C4-2B (cell line): Measurements from ENCODE around the gene TGM6.

Experiments used
- H3K27ac ChIP-seq: fragments of 450-650 bp; 2 replicates; pipeline ENCODE4 v1.5.1; 2017
- CTCF ChIP-seq: fragments of 450-650 bp; conservative IDR thresholded peaks from 2 replicates; pipeline ENCODE4 v1.5.1; 2017; ENCODE audit warnings: mild to moderate bottlenecking
- ZFX ChIP-seq: fragments of 450-650 bp; IDR thresholded peaks from 2 replicates; pipeline ENCODE4 v1.6.1; 2017

The TGM6 gene

GRCh38 chr20:2451422-2451821 is 70.7 kb downstream of the TGM6 start:
- H3K27ac ChIP-seq, result no peak overlapping the region
- no peak for TF ChIP-seq ZFX
- TF ChIP-seq CTCF, result no peak

GRCh38 chr20:2451939-2452732 is 71.4 kb downstream of the TGM6 start:
- TF ChIP-seq CTCF (peak; percentile 91), ZFX (no peak)

GRCh38 chr20:2453792-2454191 is 73.1 kb downstream of the TGM6 start:
- H3K27ac ChIP-seq, result no peak overlapping the region
- no peak for TF ChIP-seq ZFX
- TF ChIP-seq CTCF, result no peak

More at GRCh38 chr20:2451939-2452732, 71.4 kb downstream of the TGM6 start:
- no peak overlapping the region for H3K27ac ChIP-seq

- TF ChIP-seq CTCF, result no peak
- TF ChIP-seq ZFX, result no peak
- H3K27ac ChIP-seq, result no peak overlapping the region
Measured at GRCh38 chr20:2455771-2456497, 75.2 kb downstream of the TGM6 start.

- no peak for TF ChIP-seq ZFX
- no peak for TF ChIP-seq CTCF
- H3K27ac ChIP-seq, result no peak overlapping the region
Measured at GRCh38 chr20:2458919-2459499, 78.3 kb downstream of the TGM6 start.

- TF ChIP-seq CTCF (no peak), ZFX (no peak)
- H3K27ac ChIP-seq, result no peak overlapping the region
Measured at GRCh38 chr20:2459981-2460751, 79.5 kb downstream of the TGM6 start.
